A549 (cell line): Measurements from ENCODE around the gene UGT1A5. TPM values are rescaled to one million over a fixed set of nuclear protein-coding genes. Genes with fewer than 3 reads are reported as not detected.

ENCODE experiments used
- ATAC-seq, 2 experiments: fragments of 200-7000 bp in 1 of 2; fragments of >200 bp in 1 of 2; cut with Nextera tagmentation in 1 of 2; cut with Tn5 transposase in 1 of 2; 3 replicates each; pipeline versions ENCODE4 v1.8.0 to v1.9.1; 2018 to 2020; ENCODE audit warnings: mild to moderate bottlenecking in 1 of 2, moderate library complexity in 1 of 2
- CTCF ChIA-PET: fragments of 300-600 bp; sonication (Branson Sonifier 250); formaldehyde crosslinking; extraction: SDS; loops from one replicate; lab custom pipeline; 2021; ENCODE audit warnings: antibody characterized with exemption, inconsistent platforms; lab: Yijun Ruan, JAX
- POLR2A ChIA-PET: fragments of 350-600 bp; formaldehyde crosslinking; extraction: SDS; loops from one replicate; lab custom pipeline; 2021; ENCODE audit warnings: antibody characterized with exemption, inconsistent platforms; lab: Yijun Ruan, JAX
- DNase-seq, 2 experiments: peaks; one replicate each; pipeline versions ENCODE4 v3.0.0 to v3.0.0-alpha.2; 2011 to 2016; ENCODE audit warnings: low read depth in 1 of 2, low spot score in 1 of 2
- FAIRE-seq: peaks from 2 replicates; lab custom pipeline; 2011; peaks lifted over from hg19 to GRCh38; lab: Jason Lieb, UNC
- H3K27ac ChIP-seq, 2 experiments: fragments of >200 bp; sonication (Bioruptor Twin); formaldehyde crosslinking; 3 replicates each; pipeline ENCODE4 v1.5.1; 2016 to 2017
- H3K4me1 ChIP-seq: fragments of >200 bp; sonication (Bioruptor Twin); formaldehyde crosslinking; 3 replicates; pipeline ENCODE4 v1.6.1; 2016
- H3K4me2 ChIP-seq: fragments of >200 bp; sonication (Bioruptor Twin); formaldehyde crosslinking; 3 replicates; pipeline ENCODE4 v1.6.1; 2016
- H3K4me3 ChIP-seq: fragments of >200 bp; sonication (Bioruptor Twin); formaldehyde crosslinking; 3 replicates; pipeline ENCODE4 v1.5.1; 2016
- H3K9me3 ChIP-seq: fragments of >200 bp; sonication (Bioruptor Twin); formaldehyde crosslinking; 3 replicates; pipeline ENCODE4 v1.6.1; 2016
- BHLHE40 ChIP-seq: IDR thresholded peaks from 2 replicates; pipeline ENCODE4 v1.6.1; 2012; ENCODE audit warnings: low read depth, low read length, inconsistent platforms
- CEBPB ChIP-seq, 2 experiments: fragments of >200 bp in 1 of 2; sonication (Bioruptor Twin) in 1 of 2; formaldehyde crosslinking in 1 of 2; IDR thresholded peaks; 2 replicates each; pipeline ENCODE4 v1.6.1; 2012 to 2016
- CHD2 ChIP-seq: fragments of 150-350 bp; IDR thresholded peaks from 2 replicates; pipeline ENCODE4 v1.6.1; 2014; ENCODE audit warnings: low read length; ENCODE audit not compliant: partially characterized antibody
- E2F6 ChIP-seq: IDR thresholded peaks from 2 replicates; pipeline ENCODE4 v1.6.1; 2012; ENCODE audit warnings: low read depth, borderline replicate concordance
- GATA3 ChIP-seq: IDR thresholded peaks from 2 replicates; pipeline ENCODE4 v1.6.1; 2012; ENCODE audit warnings: borderline replicate concordance
- HEYL ChIP-seq: fragments of 250-450 bp; sonication (Bioruptor Pico); IDR thresholded peaks from 2 replicates; pipeline ENCODE4 v1.8.0; 2021; ENCODE audit warnings: mild to moderate bottlenecking, moderate library complexity
- HMGXB4 ChIP-seq: fragments of 250-450 bp; sonication (Bioruptor Pico); IDR thresholded peaks from 2 replicates; pipeline ENCODE4 v1.5.0; 2021; ENCODE audit warnings: mild to moderate bottlenecking, moderate library complexity, borderline replicate concordance
- HOXA7 ChIP-seq: fragments of 250-450 bp; sonication (Bioruptor Pico); IDR thresholded peaks from 2 replicates; pipeline ENCODE4 v1.5.0; 2020; ENCODE audit warnings: mild to moderate bottlenecking, moderate library complexity
- HOXB5 ChIP-seq: fragments of 250-450 bp; sonication (Bioruptor Pico); IDR thresholded peaks from 2 replicates; pipeline ENCODE4 v1.5.0; 2020; ENCODE audit warnings: mild to moderate bottlenecking, moderate library complexity
- JUN ChIP-seq, 2 experiments: fragments of >200 bp; sonication (Bioruptor Twin); formaldehyde crosslinking; IDR thresholded peaks; 2 replicates in 1 of 2; 3 replicates in 1 of 2; pipeline ENCODE4 v1.6.1; 2016 to 2017
- MAX ChIP-seq: IDR thresholded peaks from 2 replicates; pipeline ENCODE4 v1.6.1; 2012
- MAZ ChIP-seq: fragments of 150-350 bp; IDR thresholded peaks from 2 replicates; pipeline ENCODE4 v1.6.1; 2014; ENCODE audit warnings: antibody characterized with exemption, low read depth, low read length, borderline replicate concordance
- NFE2L2 ChIP-seq: fragments of 150-350 bp; conservative IDR thresholded peaks from 2 replicates; pipeline ENCODE4 v1.6.1; 2014; ENCODE audit warnings: low read length
- PHF8 ChIP-seq: fragments of 200-600 bp; sonication (generic); IDR thresholded peaks from 2 replicates; pipeline ENCODE4 v1.6.1; 2016; ENCODE audit warnings: low read depth, mild to moderate bottlenecking, antibody characterized with exemption, moderate library complexity, borderline replicate concordance
- POLR2A ChIP-seq: IDR thresholded peaks from 2 replicates; pipeline ENCODE4 v1.6.1; 2012; ENCODE audit warnings: mild to moderate bottlenecking, low read length
- POLR2AphosphoS2 ChIP-seq: conservative IDR thresholded peaks from 2 replicates; pipeline ENCODE4 v1.6.1; 2012; ENCODE audit warnings: low read length, improper control_type of control experiment, inconsistent platforms
- RARB ChIP-seq: fragments of 250-450 bp; sonication (Bioruptor Pico); IDR thresholded peaks from 2 replicates; pipeline ENCODE4 v1.8.0; 2021; ENCODE audit warnings: mild to moderate bottlenecking, moderate library complexity
- RCOR1 ChIP-seq: fragments of 150-350 bp; IDR thresholded peaks from 2 replicates; pipeline ENCODE4 v1.6.1; 2014; ENCODE audit warnings: antibody characterized with exemption, low read length, low read depth
- RNF2 ChIP-seq: fragments of 200-600 bp; sonication (generic); IDR thresholded peaks from 2 replicates; pipeline ENCODE4 v1.6.1; 2016; ENCODE audit warnings: low read depth, mild to moderate bottlenecking, antibody characterized with exemption, moderate library complexity, borderline replicate concordance
- SMC3 ChIP-seq: fragments of >200 bp; sonication (Bioruptor Twin); formaldehyde crosslinking; IDR thresholded peaks from 3 replicates; pipeline ENCODE4 v1.6.1; 2018; ENCODE audit warnings: inconsistent platforms
- TP53 ChIP-seq: fragments of 250-450 bp; sonication (Bioruptor Pico); IDR thresholded peaks from 2 replicates; pipeline ENCODE4 v1.5.0; 2021; ENCODE audit warnings: mild to moderate bottlenecking, moderate library complexity
- ZC3H11A ChIP-seq: fragments of 450-650 bp; IDR thresholded peaks from 2 replicates; pipeline ENCODE4 v1.6.1; 2014; ENCODE audit warnings: antibody characterized with exemption, mild to moderate bottlenecking
- ZFP36 ChIP-seq: fragments of 450-650 bp; IDR thresholded peaks from 2 replicates; pipeline ENCODE4 v1.6.1; 2014; ENCODE audit warnings: borderline replicate concordance; ENCODE audit not compliant: partially characterized antibody
- WGBS: methylation state at CpG from one replicate; pipeline ENCODE4 v1.1.6; 2017; ENCODE audit errors: missing lambda C conversion rate; 5-methylcytosine and 5-hydroxymethylcytosine counted together
- polyA plus RNA-seq, 4 experiments: library from polyadenylated mRNA; depleted of rRNA in 3 of 4; stranded (reverse); fragments of >200 nt; fragmentation: RNase III in 1 of 4; extraction: RNeasy Plus Mini Kit Qiagen cat#74134 plus additional on column Dnase treatment in 1 of 4; gene quantifications; 2 replicates in 3 of 4; 3 replicates in 1 of 4; pipeline ENCODE4 v1.2.3, GENCODE V29; 2011 to 2017
- TF ChIP-seq, protein P1 (sequence below): fragments of 250-450 bp; sonication (Bioruptor Pico); IDR thresholded peaks from 2 replicates; pipeline ENCODE4 v1.5.0; 2020; ENCODE audit warnings: low read depth, mild to moderate bottlenecking, moderate library complexity
- TF ChIP-seq, protein P2 (sequence below): fragments of 200-600 bp; sonication (generic); IDR thresholded peaks from 2 replicates; pipeline ENCODE4 v1.6.1; 2016; ENCODE audit warnings: antibody characterized with exemption, mild to moderate bottlenecking, moderate library complexity
- TF ChIP-seq, protein P3 (sequence below): fragments of 150-350 bp; IDR thresholded peaks from 2 replicates; pipeline ENCODE4 v1.6.1; 2014; ENCODE audit warnings: low read depth, mild to moderate bottlenecking, low read length
- TF ChIP-seq, protein P4 (sequence below): fragments of >200 bp; sonication (Bioruptor Twin); formaldehyde crosslinking; IDR thresholded peaks from 3 replicates; pipeline ENCODE4 v1.6.1; 2016
- TF ChIP-seq, protein P5 (sequence below): fragments of >200 bp; sonication (Bioruptor Twin); formaldehyde crosslinking; IDR thresholded peaks from 3 replicates; pipeline ENCODE4 v1.5.1; 2016

UGT1A5 gene
- polyA plus RNA-seq, 2 of the 4 experiments (the other 2 are of a cell fraction) = 0.05 TPM; not detected in 1

- Histone ChIP-seq H3K9me3 (peaks cover 59% of the 10 kb centered on the region), H3K27ac (peak overlapping the region; percentile 99 to 100), H3K4me3 (no peak overlapping the region), H3K4me1 (peaks cover 30% of the 10 kb centered on the region), H3K4me2 (peak overlapping the region; percentile 52)
- ATAC-seq (peak; percentile 93 to 98), DNase-seq (peak; percentile 61 to 98), FAIRE-seq (peak; percentile 97)
- POLR2A ChIA-PET = interaction anchor here (0.8 to 1.9 kb wide), 6 partner anchors 9 to 213 kb away, joined by 4 to 13 read pairs (median 8); partner anchors contain the start of gene USP40
- CTCF ChIA-PET = interaction anchor here (0.9 to 2.6 kb wide), 5 partner anchors 11 to 218 kb away, joined by 3 to 11 read pairs (median 3); partner anchors contain the start of gene USP40
- 0% methylated on average over 1 of the region's 1 CpG for WGBS
- TF ChIP-seq HMGXB4 (CRISPR knock-in tag) (no peak), RARB (CRISPR knock-in tag) (peak; percentile 14; the same call in 1 of the 2 replicates), ZFP36 (no peak), HOXA7 (no peak), BHLHE40 (no peak), POLR2AphosphoS2 (no peak), GATA3 (peak; percentile 99), HOXB5 (peak; percentile 86), CHD2 (no peak), PHF8 (no peak), E2F6 (peak; percentile 7; the same call in 1 of the 2 replicates), HEYL (CRISPR knock-in tag) (peak; percentile 82), MAZ (no peak), MAX (peak; percentile 87), NFE2L2 (peak; percentile 100), ZC3H11A (no peak), RCOR1 (no peak), TP53 (CRISPR knock-in tag) (no peak), POLR2A (no peak), SMC3 (peak; percentile 59; the same call in 2 of the 3 replicates), RNF2 (no peak), JUN (IDR thresholded peaks at IDR 0.05) (peak; percentile 98 to 99), CEBPB (IDR thresholded peaks at IDR 0.05) (peak; percentile 81 to 95)
- TF ChIP-seq, protein P1, sequence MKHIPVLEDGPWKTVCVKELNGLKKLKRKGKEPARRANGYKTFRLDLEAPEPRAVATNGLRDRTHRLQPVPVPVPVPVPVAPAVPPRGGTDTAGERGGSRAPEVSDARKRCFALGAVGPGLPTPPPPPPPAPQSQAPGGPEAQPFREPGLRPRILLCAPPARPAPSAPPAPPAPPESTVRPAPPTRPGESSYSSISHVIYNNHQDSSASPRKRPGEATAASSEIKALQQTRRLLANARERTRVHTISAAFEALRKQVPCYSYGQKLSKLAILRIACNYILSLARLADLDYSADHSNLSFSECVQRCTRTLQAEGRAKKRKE (CRISPR knock-in tag) = no peak
- TF ChIP-seq, protein P2, sequence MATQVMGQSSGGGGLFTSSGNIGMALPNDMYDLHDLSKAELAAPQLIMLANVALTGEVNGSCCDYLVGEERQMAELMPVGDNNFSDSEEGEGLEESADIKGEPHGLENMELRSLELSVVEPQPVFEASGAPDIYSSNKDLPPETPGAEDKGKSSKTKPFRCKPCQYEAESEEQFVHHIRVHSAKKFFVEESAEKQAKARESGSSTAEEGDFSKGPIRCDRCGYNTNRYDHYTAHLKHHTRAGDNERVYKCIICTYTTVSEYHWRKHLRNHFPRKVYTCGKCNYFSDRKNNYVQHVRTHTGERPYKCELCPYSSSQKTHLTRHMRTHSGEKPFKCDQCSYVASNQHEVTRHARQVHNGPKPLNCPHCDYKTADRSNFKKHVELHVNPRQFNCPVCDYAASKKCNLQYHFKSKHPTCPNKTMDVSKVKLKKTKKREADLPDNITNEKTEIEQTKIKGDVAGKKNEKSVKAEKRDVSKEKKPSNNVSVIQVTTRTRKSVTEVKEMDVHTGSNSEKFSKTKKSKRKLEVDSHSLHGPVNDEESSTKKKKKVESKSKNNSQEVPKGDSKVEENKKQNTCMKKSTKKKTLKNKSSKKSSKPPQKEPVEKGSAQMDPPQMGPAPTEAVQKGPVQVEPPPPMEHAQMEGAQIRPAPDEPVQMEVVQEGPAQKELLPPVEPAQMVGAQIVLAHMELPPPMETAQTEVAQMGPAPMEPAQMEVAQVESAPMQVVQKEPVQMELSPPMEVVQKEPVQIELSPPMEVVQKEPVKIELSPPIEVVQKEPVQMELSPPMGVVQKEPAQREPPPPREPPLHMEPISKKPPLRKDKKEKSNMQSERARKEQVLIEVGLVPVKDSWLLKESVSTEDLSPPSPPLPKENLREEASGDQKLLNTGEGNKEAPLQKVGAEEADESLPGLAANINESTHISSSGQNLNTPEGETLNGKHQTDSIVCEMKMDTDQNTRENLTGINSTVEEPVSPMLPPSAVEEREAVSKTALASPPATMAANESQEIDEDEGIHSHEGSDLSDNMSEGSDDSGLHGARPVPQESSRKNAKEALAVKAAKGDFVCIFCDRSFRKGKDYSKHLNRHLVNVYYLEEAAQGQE = no peak
- TF ChIP-seq, protein P3, sequence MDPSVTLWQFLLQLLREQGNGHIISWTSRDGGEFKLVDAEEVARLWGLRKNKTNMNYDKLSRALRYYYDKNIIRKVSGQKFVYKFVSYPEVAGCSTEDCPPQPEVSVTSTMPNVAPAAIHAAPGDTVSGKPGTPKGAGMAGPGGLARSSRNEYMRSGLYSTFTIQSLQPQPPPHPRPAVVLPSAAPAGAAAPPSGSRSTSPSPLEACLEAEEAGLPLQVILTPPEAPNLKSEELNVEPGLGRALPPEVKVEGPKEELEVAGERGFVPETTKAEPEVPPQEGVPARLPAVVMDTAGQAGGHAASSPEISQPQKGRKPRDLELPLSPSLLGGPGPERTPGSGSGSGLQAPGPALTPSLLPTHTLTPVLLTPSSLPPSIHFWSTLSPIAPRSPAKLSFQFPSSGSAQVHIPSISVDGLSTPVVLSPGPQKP = no peak
- TF ChIP-seq, protein P4, sequence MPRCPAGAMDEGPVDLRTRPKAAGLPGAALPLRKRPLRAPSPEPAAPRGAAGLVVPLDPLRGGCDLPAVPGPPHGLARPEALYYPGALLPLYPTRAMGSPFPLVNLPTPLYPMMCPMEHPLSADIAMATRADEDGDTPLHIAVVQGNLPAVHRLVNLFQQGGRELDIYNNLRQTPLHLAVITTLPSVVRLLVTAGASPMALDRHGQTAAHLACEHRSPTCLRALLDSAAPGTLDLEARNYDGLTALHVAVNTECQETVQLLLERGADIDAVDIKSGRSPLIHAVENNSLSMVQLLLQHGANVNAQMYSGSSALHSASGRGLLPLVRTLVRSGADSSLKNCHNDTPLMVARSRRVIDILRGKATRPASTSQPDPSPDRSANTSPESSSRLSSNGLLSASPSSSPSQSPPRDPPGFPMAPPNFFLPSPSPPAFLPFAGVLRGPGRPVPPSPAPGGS = peak; percentile 96
- TF ChIP-seq, protein P5, sequence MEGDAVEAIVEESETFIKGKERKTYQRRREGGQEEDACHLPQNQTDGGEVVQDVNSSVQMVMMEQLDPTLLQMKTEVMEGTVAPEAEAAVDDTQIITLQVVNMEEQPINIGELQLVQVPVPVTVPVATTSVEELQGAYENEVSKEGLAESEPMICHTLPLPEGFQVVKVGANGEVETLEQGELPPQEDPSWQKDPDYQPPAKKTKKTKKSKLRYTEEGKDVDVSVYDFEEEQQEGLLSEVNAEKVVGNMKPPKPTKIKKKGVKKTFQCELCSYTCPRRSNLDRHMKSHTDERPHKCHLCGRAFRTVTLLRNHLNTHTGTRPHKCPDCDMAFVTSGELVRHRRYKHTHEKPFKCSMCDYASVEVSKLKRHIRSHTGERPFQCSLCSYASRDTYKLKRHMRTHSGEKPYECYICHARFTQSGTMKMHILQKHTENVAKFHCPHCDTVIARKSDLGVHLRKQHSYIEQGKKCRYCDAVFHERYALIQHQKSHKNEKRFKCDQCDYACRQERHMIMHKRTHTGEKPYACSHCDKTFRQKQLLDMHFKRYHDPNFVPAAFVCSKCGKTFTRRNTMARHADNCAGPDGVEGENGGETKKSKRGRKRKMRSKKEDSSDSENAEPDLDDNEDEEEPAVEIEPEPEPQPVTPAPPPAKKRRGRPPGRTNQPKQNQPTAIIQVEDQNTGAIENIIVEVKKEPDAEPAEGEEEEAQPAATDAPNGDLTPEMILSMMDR = no peak
Measured at GRCh38 chr2:233700028-233700635, 12.6 kb upstream of the UGT1A5 start.
